ENCODE measurements around the gene CREB3L1. TPM values are rescaled to one million over a fixed set of nuclear protein-coding genes. Genes with fewer than 3 reads are reported as not detected.

The CREB3L1 gene
- total RNA-seq, 1 donor from 2014 or later, result not detected

GRCh38 chr11:46304605-46305179 is 27.2 kb downstream of the CREB3L1 start:
- intact Hi-C loops (cut with micrococcal nuclease), result loop anchor here (10.0 kb wide), 1 partner anchor 180 kb away; the partner anchor contains the start of gene PHF21A
- no peak for TF ChIP-seq CTCF (IDR thresholded peaks at IDR 0.05)
- no peak overlapping the region for H3K27ac Mint-ChIP-seq
- no peak overlapping the region for H3K4me3 Mint-ChIP-seq
- ChIA-PET POLR2A (interaction anchor here (1.2 kb wide), 1 partner anchor 61 kb away, joined by 3 read pairs; no protein-coding TSS in a partner anchor), CTCF (interaction anchor here (1.7 to 1.8 kb wide), 2 partner anchors 9 to 65 kb away, joined by 3 to 6 read pairs; no protein-coding TSS in a partner anchor)
- no peaks in the 10 kb centered on the region for H3K9me3 Mint-ChIP-seq
- DNase-seq, result no peak
- H3K36me3 Mint-ChIP-seq (ENCODE audit: low read depth), result no peaks in the 10 kb centered on the region
- peaks cover 23% of the 10 kb centered on the region for H3K27me3 Mint-ChIP-seq
- no peak for ATAC-seq (ENCODE audit: low read depth)
- H3K4me1 Mint-ChIP-seq, result peaks cover 11% of the 10 kb centered on the region

GRCh38 chr11:46305295-46305694 is 27.8 kb downstream of the CREB3L1 start:
- CTCF ChIA-PET, result interaction anchor here (1.8 kb wide), 1 partner anchor 66 kb away, joined by 6 read pairs; no protein-coding TSS in a partner anchor
- Mint-ChIP-seq H3K27ac (no peak overlapping the region), H3K4me1 (peaks cover 14% of the 10 kb centered on the region), H3K9me3 (no peaks in the 10 kb centered on the region), H3K4me3 (no peak overlapping the region), H3K36me3 (ENCODE audit: low read depth) (no peaks in the 10 kb centered on the region), H3K27me3 (peaks cover 23% of the 10 kb centered on the region)
- intact Hi-C loops (cut with micrococcal nuclease), result loop anchor here (10.0 kb wide), 1 partner anchor 180 kb away; the partner anchor contains the start of gene PHF21A
- TF ChIP-seq CTCF (IDR thresholded peaks at IDR 0.05), result no peak
- no peak for DNase-seq
- POLR2A ChIA-PET, result no interaction called here
- ATAC-seq (ENCODE audit: low read depth), result no peak

- no peak for TF ChIP-seq CTCF (IDR thresholded peaks at IDR 0.05)
- ATAC-seq (ENCODE audit: low read depth), result no peak
- POLR2A ChIA-PET, result no interaction called here
Observed at GRCh38 chr11:46306296-46306853, 28.9 kb downstream of the CREB3L1 start.

GRCh38 chr11:46307369-46307768 is 29.9 kb downstream of the CREB3L1 start:
- Mint-ChIP-seq H3K36me3 (ENCODE audit: low read depth) (no peaks in the 10 kb centered on the region), H3K27ac (no peak overlapping the region), H3K9me3 (no peaks in the 10 kb centered on the region), H3K4me3 (no peak overlapping the region), H3K27me3 (peaks cover 21% of the 10 kb centered on the region), H3K4me1 (peaks cover 14% of the 10 kb centered on the region)
- ChIA-PET POLR2A (interaction anchor here (0.5 kb wide), 1 partner anchor 435 kb away, joined by 3 read pairs; no protein-coding TSS in a partner anchor), CTCF (interaction anchor here (8.9 kb wide), 1 partner anchor 67 kb away, joined by 119 read pairs; no protein-coding TSS in a partner anchor)
- intact Hi-C loops (cut with micrococcal nuclease), result loop anchor here (10.0 kb wide), 1 partner anchor 183 kb away; the partner anchor contains the start of gene PHF21A
- DNase-seq (no peak), ATAC-seq (ENCODE audit: low read depth) (no peak)
- no peak for TF ChIP-seq CTCF (IDR thresholded peaks at IDR 0.05)

More at GRCh38 chr11:46306296-46306853, 28.9 kb downstream of the CREB3L1 start:
- Mint-ChIP-seq H3K9me3 (no peaks in the 10 kb centered on the region), H3K36me3 (ENCODE audit: low read depth) (no peaks in the 10 kb centered on the region), H3K27me3 (peaks cover 22% of the 10 kb centered on the region), H3K27ac (no peak overlapping the region), H3K4me1 (peaks cover 14% of the 10 kb centered on the region), H3K4me3 (no peak overlapping the region)
- DNase-seq, result no peak
- intact Hi-C loops (cut with micrococcal nuclease), result loop anchor here (10.0 kb wide), 1 partner anchor 182 kb away; the partner anchor contains the start of gene PHF21A
- CTCF ChIA-PET, result interaction anchor here (8.9 kb wide), 1 partner anchor 66 kb away, joined by 119 read pairs; no protein-coding TSS in a partner anchor
